Nasal cavity respiratory epithelium epithelial cell of viscerocranial mucosa (primary cell): ENCODE measurements around the gene FAM156A. TPM values are rescaled to one million over a fixed set of nuclear protein-coding genes. Genes with fewer than 3 reads are reported as not detected.

ENCODE experiments used
- total RNA-seq: library from RNA; depleted of rRNA; stranded (reverse); fragments of >200 nt; gene quantifications from 2 replicates; pipeline ENCODE4 v1.2.3, GENCODE V29; 2014

The FAM156A gene
- total RNA-seq = 4.4 and 6.7 TPM in 2 replicates

GRCh38 chrX:52958113-52958959 is at the start of gene FAM156A:
Gene FAM156A (minus strand): TSS chrX:52958518. CDS start chrX:52948588, 9,930 bp downstream.

Other genes with a start within 250 kb of the FAM156A start
- gene SSX2B, start 207.3 kb downstream of the FAM156A start, total RNA-seq = not detected in 2 replicates
- gene SPANXN5, start 161.1 kb downstream of the FAM156A start, total RNA-seq = under 0.01 TPM in 1 of 2 replicates, not detected in the other
- gene XAGE5, start 147.2 kb downstream of the FAM156A start, total RNA-seq = not detected in 2 replicates
- gene XAGE3, start 90.4 kb downstream of the FAM156A start, total RNA-seq = not detected in 2 replicates
- gene FAM156B, start 61.2 kb downstream of the FAM156A start, total RNA-seq = 7.2 and 9.9 TPM in 2 replicates
- gene GPR173, start 90.3 kb upstream of the FAM156A start, total RNA-seq = under 0.01 and 0.07 TPM in 2 replicates
- 8.8 and 17.8 TPM in 2 replicates for gene TSPYL2, start 123.8 kb upstream of the FAM156A start, total RNA-seq
- 3.8 and 10.0 TPM in 2 replicates for gene KANTR, start 135.6 kb upstream of the FAM156A start, total RNA-seq